22Rv1 (cell line): ENCODE data around the gene SPAG6.

Source experiments
- ZFX ChIP-seq: fragments of 450-650 bp; IDR thresholded peaks from 2 replicates; pipeline ENCODE4 v1.6.1; 2017; ENCODE audit warnings: antibody characterized with exemption, borderline replicate concordance
- TF ChIP-seq, protein P1 (sequence below): fragments of 450-650 bp; IDR thresholded peaks from 2 replicates; pipeline ENCODE4 v1.5.1; 2017; ENCODE audit warnings: mild to moderate bottlenecking

DNA sequence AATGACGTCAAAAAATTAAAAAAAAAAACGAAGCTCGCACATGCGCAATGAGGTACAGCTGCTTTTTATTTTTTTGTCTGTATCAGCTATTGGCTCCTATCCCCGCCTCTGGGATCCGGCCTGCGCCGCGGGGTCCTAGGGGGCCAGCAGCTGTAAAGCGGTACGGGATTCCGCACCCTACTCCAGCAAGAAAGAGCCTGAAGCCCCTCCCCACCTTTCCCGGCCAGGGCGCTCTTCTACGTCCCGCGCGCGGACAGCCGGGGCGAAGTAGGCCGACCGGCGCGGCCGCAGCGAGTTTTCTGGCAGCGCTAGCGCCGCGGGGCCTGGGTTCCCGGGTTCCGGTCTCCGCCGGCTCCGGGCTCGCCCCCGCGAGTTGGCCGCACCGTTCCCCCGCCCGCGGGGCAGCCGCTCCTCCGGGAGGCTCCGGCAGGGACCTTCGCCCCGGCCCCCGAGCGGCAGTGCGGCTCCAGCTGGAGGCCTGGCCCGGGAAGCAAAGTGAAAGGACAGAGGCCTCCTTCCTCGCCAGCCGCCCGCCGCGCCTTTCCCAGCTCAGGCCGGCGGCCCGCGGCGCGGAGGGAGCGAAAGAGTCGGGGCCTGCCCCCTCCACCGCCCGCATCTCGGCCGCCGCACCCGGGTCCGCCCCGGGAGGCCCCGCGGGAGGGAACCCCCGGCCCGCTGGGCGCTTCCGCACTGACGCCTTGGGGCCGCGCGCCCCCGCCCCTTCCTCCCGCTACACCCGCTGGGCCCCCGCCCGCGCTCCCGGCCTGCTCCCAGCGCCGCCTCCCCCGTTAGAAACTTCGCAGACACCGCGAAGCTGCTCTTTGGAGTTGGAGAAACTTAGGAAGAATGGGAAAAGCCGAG is 4.7 kb upstream of the SPAG6 start:
- TF ChIP-seq, protein P1, sequence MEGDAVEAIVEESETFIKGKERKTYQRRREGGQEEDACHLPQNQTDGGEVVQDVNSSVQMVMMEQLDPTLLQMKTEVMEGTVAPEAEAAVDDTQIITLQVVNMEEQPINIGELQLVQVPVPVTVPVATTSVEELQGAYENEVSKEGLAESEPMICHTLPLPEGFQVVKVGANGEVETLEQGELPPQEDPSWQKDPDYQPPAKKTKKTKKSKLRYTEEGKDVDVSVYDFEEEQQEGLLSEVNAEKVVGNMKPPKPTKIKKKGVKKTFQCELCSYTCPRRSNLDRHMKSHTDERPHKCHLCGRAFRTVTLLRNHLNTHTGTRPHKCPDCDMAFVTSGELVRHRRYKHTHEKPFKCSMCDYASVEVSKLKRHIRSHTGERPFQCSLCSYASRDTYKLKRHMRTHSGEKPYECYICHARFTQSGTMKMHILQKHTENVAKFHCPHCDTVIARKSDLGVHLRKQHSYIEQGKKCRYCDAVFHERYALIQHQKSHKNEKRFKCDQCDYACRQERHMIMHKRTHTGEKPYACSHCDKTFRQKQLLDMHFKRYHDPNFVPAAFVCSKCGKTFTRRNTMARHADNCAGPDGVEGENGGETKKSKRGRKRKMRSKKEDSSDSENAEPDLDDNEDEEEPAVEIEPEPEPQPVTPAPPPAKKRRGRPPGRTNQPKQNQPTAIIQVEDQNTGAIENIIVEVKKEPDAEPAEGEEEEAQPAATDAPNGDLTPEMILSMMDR: no peak
- peak; percentile 87; the same call in 1 of the 2 replicates for TF ChIP-seq ZFX
